Ovary (tissue), 3 donors: Measurements from ENCODE around the gene ENG.

Source experiments
- EP300 ChIP-seq: sonication (generic); formaldehyde crosslinking; IDR thresholded peaks from one replicate; pipeline ENCODE4 v1.6.1; 2017; ENCODE audit warnings: antibody characterized with exemption
- POLR2A ChIP-seq: fragments of 450-650 bp; IDR thresholded peaks from one replicate; pipeline ENCODE4 v1.6.1; 2017; ENCODE audit warnings: antibody characterized with exemption, mild to moderate bottlenecking, moderate library complexity
- TF ChIP-seq, protein P1 (sequence below), 3 donors: fragments of 450-650 bp in 2 of 3; fragments of 200-600 bp in 1 of 3; IDR thresholded peaks; one replicate each; pipeline versions ENCODE4 v1.5.1 to v1.8.0; 2016 to 2022; ENCODE audit warnings: antibody characterized with exemption in 3 of 3, mild to moderate bottlenecking in 1 of 3
- donor health status: DM: no; HTN: no; CAD: no.

DNA sequence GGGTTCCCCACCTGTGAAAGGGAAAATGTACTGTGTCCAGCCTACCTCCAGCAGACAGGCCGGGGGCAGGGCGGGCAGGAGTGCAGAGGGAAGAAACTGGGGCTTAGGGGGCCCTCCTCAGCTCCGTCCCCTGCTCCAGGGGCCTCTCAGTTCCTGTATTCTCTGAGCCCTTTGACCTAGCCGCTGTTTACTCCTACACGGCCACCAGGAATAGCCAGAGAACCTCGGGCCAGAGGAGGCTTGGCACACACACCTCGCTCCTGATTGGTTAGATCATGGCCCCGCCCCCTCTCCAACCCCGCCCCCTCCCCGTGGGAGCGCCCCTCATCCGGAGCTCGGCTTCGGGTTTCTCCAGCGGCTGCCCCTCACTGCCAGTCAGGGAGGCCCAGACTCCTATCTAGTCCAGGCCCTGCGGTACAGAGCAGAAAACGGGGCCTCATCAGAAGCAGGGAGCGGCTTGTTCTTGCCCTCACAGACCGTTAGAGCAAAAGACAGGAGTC lies 42.8 kb upstream of the ENG start:
- TF ChIP-seq POLR2A (peak; percentile 22), EP300 (no peak)
- TF ChIP-seq, protein P1, sequence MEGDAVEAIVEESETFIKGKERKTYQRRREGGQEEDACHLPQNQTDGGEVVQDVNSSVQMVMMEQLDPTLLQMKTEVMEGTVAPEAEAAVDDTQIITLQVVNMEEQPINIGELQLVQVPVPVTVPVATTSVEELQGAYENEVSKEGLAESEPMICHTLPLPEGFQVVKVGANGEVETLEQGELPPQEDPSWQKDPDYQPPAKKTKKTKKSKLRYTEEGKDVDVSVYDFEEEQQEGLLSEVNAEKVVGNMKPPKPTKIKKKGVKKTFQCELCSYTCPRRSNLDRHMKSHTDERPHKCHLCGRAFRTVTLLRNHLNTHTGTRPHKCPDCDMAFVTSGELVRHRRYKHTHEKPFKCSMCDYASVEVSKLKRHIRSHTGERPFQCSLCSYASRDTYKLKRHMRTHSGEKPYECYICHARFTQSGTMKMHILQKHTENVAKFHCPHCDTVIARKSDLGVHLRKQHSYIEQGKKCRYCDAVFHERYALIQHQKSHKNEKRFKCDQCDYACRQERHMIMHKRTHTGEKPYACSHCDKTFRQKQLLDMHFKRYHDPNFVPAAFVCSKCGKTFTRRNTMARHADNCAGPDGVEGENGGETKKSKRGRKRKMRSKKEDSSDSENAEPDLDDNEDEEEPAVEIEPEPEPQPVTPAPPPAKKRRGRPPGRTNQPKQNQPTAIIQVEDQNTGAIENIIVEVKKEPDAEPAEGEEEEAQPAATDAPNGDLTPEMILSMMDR (IDR thresholded peaks at IDR 0.05), result no peak
